HG03469 (cell line): ENCODE results near the gene RNF40.

Experiments used
- ATAC-seq: cut with Tn5 transposase; IDR thresholded peaks from one replicate; pipeline ENCODE4 v1.9.1; 2021; ENCODE audit warnings: mild to moderate bottlenecking, moderate library complexity, moderate number of reproducible peaks; ENCODE audit not compliant: unreplicated experiment

RNF40 gene

GRCh38 chr16:30740364-30741251 is 21.5 kb upstream of the RNF40 start:
- ATAC-seq: no peak

- no peak for ATAC-seq
Measured at GRCh38 chr16:30741461-30741914, 20.6 kb upstream of the RNF40 start.

- no peak for ATAC-seq
Measured at GRCh38 chr16:30743716-30744115, 18.4 kb upstream of the RNF40 start.

- no peak for ATAC-seq
Measured at GRCh38 chr16:30744183-30744582, 17.9 kb upstream of the RNF40 start.

- no peak for ATAC-seq
Measured at GRCh38 chr16:30745082-30745481, 17.0 kb upstream of the RNF40 start.

- no peak for ATAC-seq
Measured at GRCh38 chr16:30746638-30747175, 15.4 kb upstream of the RNF40 start.

- ATAC-seq: no peak
Measured at GRCh38 chr16:30747331-30747730, 14.8 kb upstream of the RNF40 start.

- ATAC-seq: peak; percentile 89
Measured at GRCh38 chr16:30747799-30748633, 14.1 kb upstream of the RNF40 start, which contains the start of gene PHKG2. PHKG2 (plus strand) TSS chr16:30748425; CDS start chr16:30748821, 396 bp downstream.

GRCh38 chr16:30748634-30749445 is 13.3 kb upstream of the RNF40 start:
- ATAC-seq: no peak

GRCh38 chr16:30750201-30750600 is 11.9 kb upstream of the RNF40 start:
- ATAC-seq: no peak

GRCh38 chr16:30750876-30751465 is 11.2 kb upstream of the RNF40 start:
- no peak for ATAC-seq

- ATAC-seq: no peak
Measured at GRCh38 chr16:30753596-30753995, 8.5 kb upstream of the RNF40 start.

GRCh38 chr16:30755955-30756780 is 6.0 kb upstream of the RNF40 start:
- no peak for ATAC-seq

GRCh38 chr16:30756781-30757100 is 5.4 kb upstream of the RNF40 start:
- no peak for ATAC-seq

- no peak for ATAC-seq
Measured at GRCh38 chr16:30757316-30757715, 4.8 kb upstream of the RNF40 start.

- no peak for ATAC-seq
Measured at GRCh38 chr16:30758988-30759491, 3.1 kb upstream of the RNF40 start.

- ATAC-seq: no peak
Measured at GRCh38 chr16:30760001-30760559, 2.0 kb upstream of the RNF40 start.

GRCh38 chr16:30760577-30761426 is 1.3 kb upstream of the RNF40 start:
- ATAC-seq: no peak
